OCI-LY7 (cell line): ENCODE results near the gene AK5. TPM values are rescaled to one million over a fixed set of nuclear protein-coding genes. Genes with fewer than 3 reads are reported as not detected.
"Not testable (repeated sequence)": the region's sequence is repeated elsewhere in the genome, so short reads cannot be mapped to it uniquely, and the experiment has no call there.

Source experiments
- BruUV-seq: library from RNA; stranded (reverse); fragments of 400-500 nt; replicated peaks from 2 replicates; lab custom pipeline; 2021; lab: Mats Ljungman, UMichigan
- CTCF ChIA-PET: fragments of 300-600 bp; sonication (Branson Sonifier 250); formaldehyde crosslinking; loops from one replicate; lab custom pipeline; 2022; ENCODE audit warnings: antibody characterized with exemption; ENCODE audit not compliant: unreplicated experiment; lab: Charles Lee
- POLR2A ChIA-PET: fragments of 300-600 bp; sonication (Branson Sonifier 250); formaldehyde crosslinking; loops from one replicate; lab custom pipeline; 2022; ENCODE audit warnings: antibody characterized with exemption; lab: Charles Lee
- DNase-seq: peaks from one replicate; pipeline ENCODE4 v3.0.0-alpha.2; 2015; ENCODE audit warnings: low spot score
- H2AFZ ChIP-seq: fragments of 200-600 bp; sonication (generic), shearing (Covaris generic); 2 replicates; pipeline ENCODE4 v1.6.1; 2014; ENCODE audit warnings: mild to moderate bottlenecking, antibody characterized with exemption, low read length, moderate library complexity
- H3K27ac ChIP-seq: fragments of 200-600 bp; sonication (generic); 2 replicates; pipeline ENCODE4 v1.5.1; 2014; ENCODE audit warnings: mixed run types, low read depth, mild to moderate bottlenecking, moderate library complexity, low read length, inconsistent platforms; ENCODE audit not compliant: poor library complexity, severe bottlenecking
- H3K36me3 ChIP-seq: fragments of 200-600 bp; sonication (generic); 2 replicates; pipeline ENCODE4 v1.6.1; 2014; ENCODE audit warnings: mild to moderate bottlenecking, antibody characterized with exemption, low read length, moderate library complexity, mixed read lengths; ENCODE audit not compliant: insufficient read depth
- H3K4me1 ChIP-seq: fragments of 200-600 bp; sonication (generic); 2 replicates; pipeline ENCODE4 v1.5.1; 2014; ENCODE audit warnings: mild to moderate bottlenecking, low read length; ENCODE audit not compliant: insufficient read depth, poor library complexity, severe bottlenecking
- H3K4me2 ChIP-seq: fragments of 200-600 bp; sonication (generic); 2 replicates; pipeline ENCODE4 v1.6.1; 2014; ENCODE audit warnings: mild to moderate bottlenecking, low read length
- H3K4me3 ChIP-seq: fragments of 200-600 bp; sonication (generic); 2 replicates; pipeline ENCODE4 v1.5.1; 2014; ENCODE audit warnings: mild to moderate bottlenecking, low read depth, low read length; ENCODE audit not compliant: poor library complexity, severe bottlenecking
- H3K79me2 ChIP-seq: fragments of 200-600 bp; sonication (generic); 2 replicates; pipeline ENCODE4 v1.6.1; 2016; ENCODE audit warnings: low read depth, mild to moderate bottlenecking, low read length, moderate library complexity, mixed read lengths; ENCODE audit not compliant: insufficient read depth
- H3K9me2 ChIP-seq: fragments of 200-600 bp; sonication (generic); 2 replicates; pipeline ENCODE4 v1.6.1; 2016; ENCODE audit warnings: mild to moderate bottlenecking, low read length, mixed read lengths; ENCODE audit not compliant: insufficient read depth
- H3K9me3 ChIP-seq: fragments of 200-600 bp; sonication (generic); 2 replicates; pipeline ENCODE4 v1.6.1; 2014; ENCODE audit warnings: mild to moderate bottlenecking, mixed run types, low read length, mixed read lengths
- H4K20me1 ChIP-seq: fragments of 200-600 bp; sonication (generic); 2 replicates; pipeline ENCODE4 v1.6.1; 2014; ENCODE audit warnings: mild to moderate bottlenecking, antibody characterized with exemption, low read length, moderate library complexity, mixed read lengths; ENCODE audit not compliant: insufficient read depth
- CTCF ChIP-seq: fragments of 200-600 bp; sonication (generic); conservative IDR thresholded peaks from 2 replicates; pipeline ENCODE4 v1.5.1; 2014; ENCODE audit warnings: mild to moderate bottlenecking, antibody characterized with exemption, low read length, moderate library complexity, mixed read lengths
- EZH2phosphoT487 ChIP-seq: fragments of 200-600 bp; sonication (generic); IDR thresholded peaks from 2 replicates; pipeline ENCODE4 v1.6.1; 2018; ENCODE audit warnings: low read depth, borderline replicate concordance, mild to moderate bottlenecking, mixed run types, antibody characterized with exemption, low read length, moderate library complexity, mixed read lengths
- intact Hi-C: fragments of 100-400 bp; cut with micrococcal nuclease; formaldehyde crosslinking; loops from one replicate; pipeline ENCODE4 v1.10.0; 2022; ENCODE audit not compliant: unreplicated experiment
- total RNA-seq, 2 experiments: library from RNA; depleted of rRNA in 1 of 2; stranded (reverse); fragments of >200 nt in 1 of 2; shearing (Covaris generic) in 1 of 2; gene quantifications; 2 replicates each; pipeline ENCODE4 v1.2.3, GENCODE V29; 2014 to 2022

The AK5 gene
- total RNA-seq, 2 experiments from 2014 or later: not detected

- H3K9me3 ChIP-seq: 0 out of 2 replicates have a peak, but pooled peaks cover 9% of the 10 kb centered on the region
- H3K4me2 ChIP-seq: no peak overlapping the region
- H3K27ac ChIP-seq: no peak overlapping the region
- H3K4me1 ChIP-seq: peaks cover 36% of the 10 kb centered on the region
- no peaks in the 10 kb centered on the region for H3K79me2 ChIP-seq
- POLR2A ChIA-PET: no interaction called here
- H4K20me1 ChIP-seq: no peaks in the 10 kb centered on the region
- TF ChIP-seq EZH2phosphoT487: no peak
- TF ChIP-seq CTCF: peak; percentile 75
- no peaks in the 10 kb centered on the region for H3K9me2 ChIP-seq
- intact Hi-C loops: loop anchor here (10.0 kb wide), 1 partner anchor 262 kb away; no protein-coding TSS in a partner anchor
- CTCF ChIA-PET: no interaction called here
- BruUV-seq: no TSS peak
- H3K36me3 ChIP-seq: no peaks in the 10 kb centered on the region
- DNase-seq: peak; percentile 17
- no peak overlapping the region for H3K4me3 ChIP-seq
- H2AFZ ChIP-seq: no peak overlapping the region
Measured at GRCh38 chr1:77416692-77417450, 135.1 kb downstream of the AK5 start.

- H3K9me2 ChIP-seq, DNase-seq, H3K9me3 ChIP-seq, POLR2A ChIA-PET, H2AFZ ChIP-seq, H3K4me3 ChIP-seq, CTCF ChIA-PET, BruUV-seq, H4K20me1 ChIP-seq, H3K27ac ChIP-seq, H3K36me3 ChIP-seq, H3K4me2 ChIP-seq, H3K79me2 ChIP-seq: not testable (repeated sequence)
- peaks cover 24% of the 10 kb centered on the region for H3K4me1 ChIP-seq
- intact Hi-C loops: loop anchor here (10.0 kb wide), 1 partner anchor 263 kb away; no protein-coding TSS in a partner anchor
Measured at GRCh38 chr1:77418055-77418454, 136.2 kb downstream of the AK5 start.

GRCh38 chr1:77421504-77422233 lies 139.8 kb downstream of the AK5 start:
- no peak overlapping the region for H3K4me3 ChIP-seq
- DNase-seq: no peak
- H3K79me2 ChIP-seq: no peaks in the 10 kb centered on the region
- H3K27ac ChIP-seq: no peak overlapping the region
- ChIA-PET CTCF (no interaction called here), POLR2A (interaction anchor here (0.6 kb wide), 1 partner anchor 276 kb away, joined by 3 read pairs; no protein-coding TSS in a partner anchor)
- no peak overlapping the region for H3K4me2 ChIP-seq
- no peaks in the 10 kb centered on the region for H4K20me1 ChIP-seq
- no peaks in the 10 kb centered on the region for H3K4me1 ChIP-seq
- H3K36me3 ChIP-seq: no peaks in the 10 kb centered on the region
- intact Hi-C loops: no loop called here
- BruUV-seq: no TSS peak
- TF ChIP-seq CTCF (no peak), EZH2phosphoT487 (no peak)
- H3K9me2 ChIP-seq: no peaks in the 10 kb centered on the region
- H3K9me3 ChIP-seq: 0 out of 2 replicates have a peak, but pooled peaks cover 9% of the 10 kb centered on the region
- H2AFZ ChIP-seq: no peak overlapping the region
